ENCODE measurements around the gene FMNL2.

The FMNL2 gene

DNA sequence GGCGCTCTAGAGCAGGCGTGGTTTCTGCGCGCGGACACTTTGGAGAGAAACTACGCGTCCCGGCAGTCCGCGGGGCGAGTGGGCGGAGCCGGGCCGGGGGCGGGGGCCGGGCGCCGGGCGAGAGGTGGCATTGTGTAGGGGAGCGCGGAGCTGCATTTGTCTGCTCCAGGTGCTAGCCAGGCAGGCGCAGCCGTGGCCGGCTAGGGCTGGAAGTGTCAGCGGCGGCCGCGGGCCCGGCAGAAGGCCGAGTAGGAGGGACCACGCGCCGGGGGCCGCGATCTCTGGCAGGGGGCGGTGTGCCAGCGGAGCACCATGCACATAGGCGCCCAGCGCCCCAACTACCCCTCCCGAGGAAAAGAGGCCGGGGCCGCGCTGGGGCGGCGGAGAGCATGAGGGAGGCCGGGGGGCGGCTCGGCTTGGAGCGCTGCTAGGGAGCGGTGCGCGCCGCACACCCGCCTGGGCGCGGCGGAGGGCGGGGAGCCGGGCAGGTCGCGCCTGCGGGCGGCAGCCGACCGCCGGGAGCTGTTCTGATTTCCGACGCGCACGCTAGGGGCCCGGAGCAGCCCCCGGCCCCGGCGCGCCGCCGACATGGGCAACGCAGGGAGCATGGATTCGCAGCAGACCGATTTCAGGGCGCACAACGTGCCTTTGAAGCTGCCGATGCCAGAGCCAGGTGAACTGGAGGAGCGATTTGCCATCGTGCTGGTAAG lies at the start of gene FMNL2:
TSS of gene FMNL2 (plus strand) at position 159 of the 710 bp plus-strand sequence.
- TF ChIP-seq, protein P1, sequence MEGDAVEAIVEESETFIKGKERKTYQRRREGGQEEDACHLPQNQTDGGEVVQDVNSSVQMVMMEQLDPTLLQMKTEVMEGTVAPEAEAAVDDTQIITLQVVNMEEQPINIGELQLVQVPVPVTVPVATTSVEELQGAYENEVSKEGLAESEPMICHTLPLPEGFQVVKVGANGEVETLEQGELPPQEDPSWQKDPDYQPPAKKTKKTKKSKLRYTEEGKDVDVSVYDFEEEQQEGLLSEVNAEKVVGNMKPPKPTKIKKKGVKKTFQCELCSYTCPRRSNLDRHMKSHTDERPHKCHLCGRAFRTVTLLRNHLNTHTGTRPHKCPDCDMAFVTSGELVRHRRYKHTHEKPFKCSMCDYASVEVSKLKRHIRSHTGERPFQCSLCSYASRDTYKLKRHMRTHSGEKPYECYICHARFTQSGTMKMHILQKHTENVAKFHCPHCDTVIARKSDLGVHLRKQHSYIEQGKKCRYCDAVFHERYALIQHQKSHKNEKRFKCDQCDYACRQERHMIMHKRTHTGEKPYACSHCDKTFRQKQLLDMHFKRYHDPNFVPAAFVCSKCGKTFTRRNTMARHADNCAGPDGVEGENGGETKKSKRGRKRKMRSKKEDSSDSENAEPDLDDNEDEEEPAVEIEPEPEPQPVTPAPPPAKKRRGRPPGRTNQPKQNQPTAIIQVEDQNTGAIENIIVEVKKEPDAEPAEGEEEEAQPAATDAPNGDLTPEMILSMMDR (IDR thresholded peaks at IDR 0.05; ENCODE audit: low read depth, low read length, missing control alignments): no peak
- H3K4me3 ChIP-seq (ENCODE audit: low read depth, low read length): peak within 1 kb of the TSS; percentile 72
- DNase-seq (ENCODE audit: low read depth): peak; percentile 41
- in situ Hi-C loops (cut with HindIII; ENCODE audit: low sequenced_read_pairs): no loop called here

DNA sequence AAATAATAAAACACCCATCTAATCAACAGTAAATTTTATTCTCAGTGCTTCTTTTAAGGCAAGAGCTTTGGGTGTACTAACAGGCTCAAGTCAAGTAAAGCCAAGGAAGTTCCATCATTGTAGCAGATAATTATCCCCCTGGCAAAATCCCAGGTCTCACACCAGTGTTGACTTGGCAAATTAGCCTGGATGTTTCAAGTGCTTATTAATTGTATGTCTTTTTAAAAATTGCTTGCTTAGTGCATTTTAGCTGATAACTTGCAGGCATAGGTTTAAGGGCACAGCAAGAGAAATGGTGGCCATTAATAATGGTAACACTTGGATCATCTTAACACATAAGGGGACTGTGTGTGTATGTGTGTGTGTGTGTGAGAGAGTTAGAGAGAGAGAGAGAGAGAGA lies 42.0 kb upstream of the FMNL2 start:
- TF ChIP-seq, protein P1 (IDR thresholded peaks at IDR 0.05; ENCODE audit: low read depth, low read length, missing control alignments): no peak
- no peak for DNase-seq (ENCODE audit: low read depth)
- in situ Hi-C loops (cut with HindIII; ENCODE audit: low sequenced_read_pairs): no loop called here
- H3K4me3 ChIP-seq (ENCODE audit: low read depth, low read length): no peak overlapping the region

DNA sequence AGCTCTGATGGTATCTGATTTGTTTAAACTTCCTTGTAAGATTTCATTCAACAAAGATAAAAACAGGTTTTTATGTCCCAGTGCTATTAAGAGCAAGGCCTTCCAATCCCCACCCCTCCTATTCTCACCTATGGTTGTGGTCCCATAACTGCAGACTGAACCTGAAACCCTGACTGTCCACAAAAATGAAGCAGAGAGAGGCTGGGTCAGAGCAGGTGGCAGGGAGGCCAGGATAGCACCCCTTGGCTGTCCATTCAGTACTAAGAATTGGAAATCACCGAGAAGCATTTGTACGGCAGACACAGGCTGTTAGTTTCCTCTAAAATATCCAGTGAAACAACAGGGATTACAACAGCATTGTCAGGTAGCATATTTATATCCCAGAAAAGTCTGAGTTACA lies 37.3 kb upstream of the FMNL2 start:
- no peak for DNase-seq (ENCODE audit: low read depth)
- in situ Hi-C loops (cut with HindIII; ENCODE audit: low sequenced_read_pairs): no loop called here
- TF ChIP-seq, protein P1 (IDR thresholded peaks at IDR 0.05; ENCODE audit: low read depth, low read length, missing control alignments): no peak
- no peak overlapping the region for H3K4me3 ChIP-seq (ENCODE audit: low read depth, low read length)

- DNase-seq (ENCODE audit: low read depth): peak; percentile 57
- TF ChIP-seq, protein P1 (IDR thresholded peaks at IDR 0.05; ENCODE audit: low read depth, low read length, missing control alignments): no peak
- in situ Hi-C loops (cut with HindIII; ENCODE audit: low sequenced_read_pairs): no loop called here
- no peak overlapping the region for H3K4me3 ChIP-seq (ENCODE audit: low read depth, low read length)
Observed at GRCh38 chr2:152298754-152299153, 36.2 kb upstream of the FMNL2 start.

- in situ Hi-C loops (cut with HindIII; ENCODE audit: low sequenced_read_pairs): no loop called here
- DNase-seq (ENCODE audit: low read depth): no peak
- no peak overlapping the region for H3K4me3 ChIP-seq (ENCODE audit: low read depth, low read length)
- TF ChIP-seq, protein P1 (IDR thresholded peaks at IDR 0.05; ENCODE audit: low read depth, low read length, missing control alignments): no peak
Observed at GRCh38 chr2:152301131-152301530, 33.8 kb upstream of the FMNL2 start.

DNA sequence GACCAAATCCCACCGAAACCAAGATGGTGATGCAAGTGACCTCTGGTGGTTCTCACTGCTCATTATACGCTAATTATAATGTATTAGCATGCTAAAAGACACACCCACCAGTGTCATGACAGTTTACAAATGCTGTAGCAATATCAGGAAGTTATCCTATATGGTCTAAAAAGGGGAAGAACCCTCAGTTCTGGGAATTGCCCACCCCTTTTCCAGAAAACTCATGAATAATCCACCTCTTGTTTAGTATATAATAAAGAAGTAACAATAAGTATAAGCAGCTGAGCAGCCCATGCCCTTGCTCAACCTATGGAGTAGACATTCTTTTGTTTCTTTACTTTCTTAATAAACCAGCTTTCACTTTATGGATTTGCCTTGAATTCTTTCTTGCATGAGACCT lies 31.0 kb upstream of the FMNL2 start:
- TF ChIP-seq, protein P1 (IDR thresholded peaks at IDR 0.05; ENCODE audit: low read depth, low read length, missing control alignments): no peak
- in situ Hi-C loops (cut with HindIII; ENCODE audit: low sequenced_read_pairs): no loop called here
- no peak for DNase-seq (ENCODE audit: low read depth)
- H3K4me3 ChIP-seq (ENCODE audit: low read depth, low read length): no peak overlapping the region
